Stomach (tissue), 4 donors: ENCODE measurements around the gene KRTAP1-3.

Experiments
- EP300 ChIP-seq: sonication (generic); formaldehyde crosslinking; IDR thresholded peaks from one replicate; pipeline ENCODE4 v1.6.1; 2017; ENCODE audit warnings: antibody characterized with exemption
- POLR2A ChIP-seq, 4 donors: fragments of 450-650 bp; IDR thresholded peaks; one replicate each; pipeline ENCODE4 v1.6.1; 2016; ENCODE audit warnings: antibody characterized with exemption in 4 of 4, control low read depth in 2 of 4, mild to moderate bottlenecking in 1 of 4, moderate library complexity in 1 of 4
- POLR2AphosphoS5 ChIP-seq, 3 donors: sonication (generic); formaldehyde crosslinking; IDR thresholded peaks; one replicate each; pipeline ENCODE4 v1.6.1; 2016; ENCODE audit warnings: antibody characterized with exemption in 3 of 3
- TF ChIP-seq, protein P1 (sequence below), 7 experiments: fragments of 450-650 bp in 4 of 7; fragments of 200-600 bp in 3 of 7; sonication (generic) in 3 of 7; IDR thresholded peaks; one replicate each; pipeline ENCODE4 v1.5.1; 2016 to 2019; ENCODE audit warnings: antibody characterized with exemption in 7 of 7, control low read depth in 2 of 7, mild to moderate bottlenecking in 1 of 7

DNA sequence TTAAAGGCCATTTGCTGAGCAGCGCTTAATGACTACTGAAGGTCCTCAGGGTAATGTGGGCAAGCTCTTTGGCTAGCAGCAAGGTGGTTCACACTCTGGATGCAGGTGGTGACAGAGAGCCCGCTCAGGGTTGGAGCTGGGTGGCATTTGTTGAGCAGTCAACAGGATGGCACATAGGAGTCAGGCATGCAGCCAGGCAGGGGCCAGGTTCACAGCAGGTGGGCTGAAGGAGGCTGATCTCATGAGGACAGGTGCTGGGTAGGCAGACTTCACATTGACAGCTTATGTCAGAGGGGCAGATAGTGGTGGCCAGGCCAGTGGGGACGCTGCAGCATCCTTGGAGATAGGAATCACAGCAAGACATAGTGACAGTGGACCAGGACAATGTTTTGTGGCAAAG lies 30.3 kb downstream of the KRTAP1-3 start:
- TF ChIP-seq, protein P1, sequence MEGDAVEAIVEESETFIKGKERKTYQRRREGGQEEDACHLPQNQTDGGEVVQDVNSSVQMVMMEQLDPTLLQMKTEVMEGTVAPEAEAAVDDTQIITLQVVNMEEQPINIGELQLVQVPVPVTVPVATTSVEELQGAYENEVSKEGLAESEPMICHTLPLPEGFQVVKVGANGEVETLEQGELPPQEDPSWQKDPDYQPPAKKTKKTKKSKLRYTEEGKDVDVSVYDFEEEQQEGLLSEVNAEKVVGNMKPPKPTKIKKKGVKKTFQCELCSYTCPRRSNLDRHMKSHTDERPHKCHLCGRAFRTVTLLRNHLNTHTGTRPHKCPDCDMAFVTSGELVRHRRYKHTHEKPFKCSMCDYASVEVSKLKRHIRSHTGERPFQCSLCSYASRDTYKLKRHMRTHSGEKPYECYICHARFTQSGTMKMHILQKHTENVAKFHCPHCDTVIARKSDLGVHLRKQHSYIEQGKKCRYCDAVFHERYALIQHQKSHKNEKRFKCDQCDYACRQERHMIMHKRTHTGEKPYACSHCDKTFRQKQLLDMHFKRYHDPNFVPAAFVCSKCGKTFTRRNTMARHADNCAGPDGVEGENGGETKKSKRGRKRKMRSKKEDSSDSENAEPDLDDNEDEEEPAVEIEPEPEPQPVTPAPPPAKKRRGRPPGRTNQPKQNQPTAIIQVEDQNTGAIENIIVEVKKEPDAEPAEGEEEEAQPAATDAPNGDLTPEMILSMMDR (IDR thresholded peaks at IDR 0.05) = no peak
- TF ChIP-seq POLR2A (IDR thresholded peaks at IDR 0.05) (no peak), POLR2AphosphoS5 (IDR thresholded peaks at IDR 0.05) (no peak), EP300 (no peak)
